CD4-positive, alpha-beta memory T cell (primary cell): ENCODE measurements around the gene CIB2. TPM values are rescaled to one million over a fixed set of nuclear protein-coding genes. Genes with fewer than 3 reads are reported as not detected.
A peak's percentile ranks its signal among the peaks of the same experiment; 100 is the strongest.

Experiments
- CTCF ChIA-PET: fragments of 350-600 bp; sonication (Branson Sonifier 250); formaldehyde crosslinking; loops from one replicate; lab custom pipeline; 2021; ENCODE audit warnings: inconsistent platforms; ENCODE audit not compliant: partially characterized antibody; lab: Charles Lee
- POLR2A ChIA-PET: fragments of 350-600 bp; sonication (Branson Sonifier 250); formaldehyde crosslinking; loops from one replicate; lab custom pipeline; 2021; ENCODE audit not compliant: partially characterized antibody; lab: Charles Lee
- DNase-seq, 5 donors: peaks; one replicate each; pipeline versions ENCODE4 v3.0.0 to v3.0.0-alpha.2; 2020 to 2022; ENCODE audit warnings: mixed read lengths in 1 of 5
- H3K27ac ChIP-seq: one replicate; pipeline ENCODE4 v1.7.0; 2013; ENCODE audit warnings: low read depth, low read length
- H3K27me3 ChIP-seq: 2 replicates; pipeline ENCODE4 v1.7.0; 2013; ENCODE audit warnings: mild to moderate bottlenecking, low read length, moderate library complexity; ENCODE audit not compliant: insufficient read depth
- H3K36me3 ChIP-seq: 2 replicates; pipeline ENCODE4 v1.7.0; 2013; ENCODE audit warnings: mild to moderate bottlenecking, low read length, moderate library complexity; ENCODE audit not compliant: insufficient read depth
- H3K4me1 ChIP-seq: 2 replicates; pipeline ENCODE4 v1.7.0; 2013; ENCODE audit warnings: mild to moderate bottlenecking, low read length, moderate library complexity; ENCODE audit not compliant: insufficient read depth
- H3K4me3 ChIP-seq, 2 donors: one replicate each; pipeline ENCODE4 v1.7.0; 2013; ENCODE audit warnings: low read length in 2 of 2, mild to moderate bottlenecking in 1 of 2
- H3K9me3 ChIP-seq, 2 donors: one replicate each; pipeline ENCODE4 v1.7.0; 2013; ENCODE audit warnings: low read length in 2 of 2, control low read depth in 1 of 2; ENCODE audit not compliant: control insufficient read depth in 1 of 2
- H3K27ac Mint-ChIP-seq, 7 donors: one replicate each; pipeline ENCODE4 v1.8.0; 2020 to 2021; ENCODE audit warnings: mixed read lengths in 7 of 7, mild to moderate bottlenecking in 6 of 7, inconsistent platforms in 3 of 7, moderate library complexity in 3 of 7
- H3K27me3 Mint-ChIP-seq, 2 donors: one replicate each; pipeline ENCODE4 v1.8.0; 2020 to 2021; ENCODE audit warnings: mixed read lengths in 2 of 2
- H3K36me3 Mint-ChIP-seq, 2 donors: one replicate each; pipeline ENCODE4 v1.8.0; 2020 to 2021; ENCODE audit warnings: mixed read lengths in 2 of 2, inconsistent platforms in 1 of 2, mild to moderate bottlenecking in 1 of 2
- H3K4me1 Mint-ChIP-seq, 4 donors: one replicate each; pipeline ENCODE4 v1.8.0; 2020 to 2021; ENCODE audit warnings: mixed read lengths in 4 of 4, mild to moderate bottlenecking in 1 of 4
- H3K4me3 Mint-ChIP-seq, 8 donors: one replicate each; pipeline ENCODE4 v1.8.0; 2020 to 2021; ENCODE audit warnings: mixed read lengths in 8 of 8, mild to moderate bottlenecking in 7 of 8, moderate library complexity in 6 of 8, inconsistent platforms in 3 of 8
- H3K9me3 Mint-ChIP-seq, 8 donors: one replicate each; pipeline ENCODE4 v1.8.0; 2020 to 2021; ENCODE audit warnings: mixed read lengths in 8 of 8, mild to moderate bottlenecking in 5 of 8, inconsistent platforms in 3 of 8, moderate library complexity in 1 of 8
- intact Hi-C: fragments of 100-400 bp; cut with micrococcal nuclease; formaldehyde crosslinking; loops from one replicate; pipeline ENCODE4 v1.15.1; 2023
- polyA plus RNA-seq, 2 donors: library from polyadenylated mRNA; unstranded; fragments of 300-500 nt; fragmentation: Illumina TruSeq; gene quantifications; one replicate each; pipeline ENCODE4 v1.2.3, GENCODE V29; 2021
- total RNA-seq, 2 experiments: library from RNA; stranded (reverse); gene quantifications; one replicate each; pipeline ENCODE4 v1.2.3, GENCODE V29; 2021

Gene CIB2
- total and polyA plus RNA-seq, 4 experiments from 2014 or later: 0.56 to 2.2 (median 1.4) TPM

DNA sequence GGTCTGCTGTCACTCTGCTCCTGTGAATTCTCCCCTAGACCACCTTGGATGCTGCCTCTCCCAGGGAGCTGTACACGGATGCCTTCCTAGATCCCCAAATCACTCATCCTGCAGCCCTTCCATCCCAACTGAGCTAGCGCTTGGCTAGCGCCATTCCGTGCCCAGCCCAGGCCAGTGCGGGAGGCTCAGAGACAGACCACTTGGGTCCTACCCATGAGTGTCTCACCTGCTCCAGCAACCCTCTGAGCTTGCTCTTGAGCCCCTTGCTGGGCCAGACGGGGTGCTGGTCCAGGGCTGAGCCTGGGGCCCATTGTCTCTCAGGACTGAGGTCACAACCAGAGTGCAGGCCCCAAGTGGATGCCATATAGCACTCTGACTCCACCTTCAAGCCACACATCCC lies 21.1 kb downstream of the CIB2 start:
- Mint-ChIP-seq H3K27ac (no peak overlapping the region), H3K9me3 (no peaks in the 10 kb centered on the region), H3K36me3 (no peaks in the 10 kb centered on the region), H3K4me3 (no peak overlapping the region), H3K27me3 (peaks cover 0 to 1% of the 10 kb centered on the region in 2 donors), H3K4me1 (peaks cover 11 to 25% (median 15%) of the 10 kb centered on the region in 4 donors)
- H3K4me1 ChIP-seq: peaks cover 18% of the 10 kb centered on the region
- DNase-seq: no peak
- ChIA-PET CTCF (interaction anchor here (0.9 to 12.8 kb wide), 13 partner anchors 27 to 200 kb away, joined by 3 to 236 read pairs (median 45); no protein-coding TSS in a partner anchor), POLR2A (interaction anchor here (0.8 kb wide), 1 partner anchor 39 kb away, joined by 3 read pairs; the partner anchor contains the start of gene IDH3A)
- H3K27me3 ChIP-seq: no peaks in the 10 kb centered on the region
- no peak overlapping the region for H3K27ac ChIP-seq
- no peak overlapping the region for H3K4me3 ChIP-seq
- intact Hi-C loops: loop anchor here (5.0 kb wide), 1 partner anchor 602 kb away; no protein-coding TSS in a partner anchor
- no peaks in the 10 kb centered on the region for H3K36me3 ChIP-seq
- no peaks in the 10 kb centered on the region for H3K9me3 ChIP-seq

- H3K4me3 Mint-ChIP-seq: no peak overlapping the region
- Histone ChIP-seq H3K27ac (no peak overlapping the region), H3K27me3 (no peaks in the 10 kb centered on the region), H3K9me3 (no peaks in the 10 kb centered on the region), H3K4me3 (no peak overlapping the region), H3K36me3 (no peaks in the 10 kb centered on the region), H3K4me1 (peaks cover 27% of the 10 kb centered on the region)
- DNase-seq: no peak
- peaks cover 21 to 34% (median 24%) of the 10 kb centered on the region in 4 donors for H3K4me1 Mint-ChIP-seq
- ChIA-PET POLR2A (interaction anchor here (0.7 to 2.1 kb wide), 6 partner anchors 40 to 150 kb away, joined by 3 to 21 read pairs (median 8); no protein-coding TSS in a partner anchor), CTCF (interaction anchor here (0.9 to 12.8 kb wide), 41 partner anchors 8 to 201 kb away, joined by 3 to 236 read pairs (median 8); partner anchors contain the start of gene TBC1D2B)
- no peaks in the 10 kb centered on the region for H3K27me3 Mint-ChIP-seq
- no peaks in the 10 kb centered on the region for H3K9me3 Mint-ChIP-seq
- intact Hi-C loops: loop anchor here (2.0 to 5.0 kb wide), 2 partner anchors 74 to 197 kb away; no protein-coding TSS in a partner anchor
- H3K27ac Mint-ChIP-seq: no peak overlapping the region
- no peaks in the 10 kb centered on the region for H3K36me3 Mint-ChIP-seq
Observed at GRCh38 chr15:78109156-78109555, 22.1 kb downstream of the CIB2 start.

DNA sequence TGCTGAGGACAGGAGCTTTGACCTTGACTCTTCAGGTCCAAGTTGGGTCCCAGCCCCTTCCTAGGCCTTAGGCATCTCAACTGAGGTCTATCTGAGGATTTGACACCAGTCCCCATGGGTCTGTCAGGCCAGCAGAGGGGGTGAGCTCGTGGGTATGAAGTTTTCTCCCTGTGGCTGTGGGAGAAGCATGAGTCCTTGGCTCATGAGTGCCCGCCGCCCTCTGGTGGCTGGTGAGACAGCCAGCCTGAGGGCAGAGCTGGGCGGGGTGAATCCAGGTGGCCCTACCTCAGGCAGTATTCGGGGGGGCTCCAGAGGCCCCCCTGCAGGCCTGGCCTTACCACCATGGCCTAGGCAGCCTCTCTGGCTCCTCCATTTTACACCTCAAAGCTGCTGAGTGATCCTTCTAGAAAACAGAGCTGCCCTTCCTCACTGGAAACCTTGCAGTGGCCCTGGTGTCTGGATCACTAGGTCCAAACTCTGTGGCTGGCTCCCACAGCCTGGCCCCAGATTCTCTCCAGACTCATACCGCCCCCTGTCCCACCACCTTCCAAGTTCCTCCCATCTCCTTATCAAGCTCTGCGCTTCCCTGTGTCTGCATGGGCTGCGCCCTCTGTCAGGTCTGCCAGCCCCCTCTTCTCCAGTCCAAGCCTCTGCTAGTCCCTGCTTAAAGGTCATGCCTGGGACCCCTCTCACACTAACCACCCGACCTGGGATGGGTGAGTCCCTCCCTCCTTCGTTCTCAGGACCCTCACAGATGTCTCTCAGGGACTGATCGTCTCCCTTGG lies 22.8 kb downstream of the CIB2 start:
- POLR2A ChIA-PET: interaction anchor here (0.6 to 2.1 kb wide), 12 partner anchors 23 to 431 kb away, joined by 3 to 21 read pairs (median 5); partner anchors contain the start of gene PSMA4
- Mint-ChIP-seq H3K4me1 (peaks cover 27 to 41% (median 31%) of the 10 kb centered on the region in 4 donors), H3K9me3 (no peaks in the 10 kb centered on the region), H3K36me3 (no peaks in the 10 kb centered on the region), H3K27ac (peak overlapping the region in 3 of 7 donors; percentile 24 to 62 (median 46)), H3K4me3 (no peak overlapping the region), H3K27me3 (no peaks in the 10 kb centered on the region)
- peak; percentile 82 to 85 (median 82) for DNase-seq
- H3K36me3 ChIP-seq: no peaks in the 10 kb centered on the region
- H3K27me3 ChIP-seq: no peaks in the 10 kb centered on the region
- H3K4me1 ChIP-seq: peaks cover 34% of the 10 kb centered on the region
- CTCF ChIA-PET: interaction anchor here (0.8 to 12.8 kb wide), 57 partner anchors 9 to 200 kb away, joined by 3 to 236 read pairs (median 5); partner anchors contain the start of genes CIB2 and TBC1D2B
- H3K4me3 ChIP-seq: no peak overlapping the region
- intact Hi-C loops: loop anchor here (1.0 to 5.0 kb wide), 5 partner anchors 31 to 196 kb away; partner anchors contain the start of gene TBC1D2B
- no peak overlapping the region for H3K27ac ChIP-seq
- no peaks in the 10 kb centered on the region for H3K9me3 ChIP-seq

GRCh38 chr15:78107471-78107870 lies 23.8 kb downstream of the CIB2 start:
- Mint-ChIP-seq H3K4me1 (peaks cover 28 to 51% (median 37%) of the 10 kb centered on the region in 4 donors), H3K27ac (peak overlapping the region in 4 of 7 donors; percentile 24 to 63 (median 46)), H3K27me3 (no peaks in the 10 kb centered on the region), H3K9me3 (no peaks in the 10 kb centered on the region), H3K4me3 (no peak overlapping the region), H3K36me3 (no peaks in the 10 kb centered on the region)
- peaks cover 44% of the 10 kb centered on the region for H3K4me1 ChIP-seq
- POLR2A ChIA-PET: interaction anchor here (0.8 to 2.1 kb wide), 6 partner anchors 39 to 141 kb away, joined by 3 to 21 read pairs (median 8); no protein-coding TSS in a partner anchor
- no peak overlapping the region for H3K27ac ChIP-seq
- intact Hi-C loops: loop anchor here (5.0 kb wide), 1 partner anchor 195 kb away; no protein-coding TSS in a partner anchor
- H3K36me3 ChIP-seq: no peaks in the 10 kb centered on the region
- H3K4me3 ChIP-seq: no peak overlapping the region
- no peaks in the 10 kb centered on the region for H3K9me3 ChIP-seq
- CTCF ChIA-PET: interaction anchor here (0.8 to 12.8 kb wide), 35 partner anchors 10 to 160 kb away, joined by 3 to 236 read pairs (median 7); partner anchors contain the start of genes CIB2 and TBC1D2B
- DNase-seq: no peak
- H3K27me3 ChIP-seq: no peaks in the 10 kb centered on the region

DNA sequence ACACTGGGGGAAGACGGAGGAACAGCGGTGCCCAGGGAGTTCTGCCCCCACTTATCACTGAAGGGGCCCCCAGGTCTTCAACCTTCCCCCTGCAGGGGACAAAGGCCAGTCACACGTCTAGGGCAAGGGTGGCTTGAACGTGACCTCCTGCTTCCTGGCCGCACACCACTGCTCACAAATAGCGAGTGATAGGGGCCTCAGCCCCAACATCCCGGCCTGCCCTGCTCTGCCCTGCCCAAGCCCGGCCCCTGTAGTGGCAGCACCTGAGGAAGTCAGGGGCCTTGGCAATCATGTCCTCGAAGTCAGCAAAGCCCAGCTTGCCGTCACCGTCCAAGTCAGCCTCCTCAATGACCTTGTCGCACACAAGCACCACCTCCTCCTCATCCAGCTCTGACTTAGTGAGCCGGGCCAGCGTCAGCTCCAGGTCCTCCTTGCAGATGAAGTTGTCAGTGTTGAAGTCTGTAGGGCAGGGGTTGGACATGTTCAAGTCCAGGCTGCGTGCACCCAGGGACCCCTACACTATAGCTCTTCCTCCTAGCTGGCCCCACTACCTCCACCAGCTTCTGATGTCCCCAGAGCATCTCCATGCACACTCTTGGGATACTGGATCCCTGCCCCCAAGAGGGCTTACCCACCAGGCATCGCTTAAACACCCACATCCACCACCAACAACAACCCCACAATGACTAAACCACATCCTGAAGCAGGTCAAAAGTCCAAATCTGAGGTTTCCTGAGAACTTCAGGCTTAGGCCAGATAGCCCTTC lies 25.6 kb downstream of the CIB2 start:
- peaks cover 49% of the 10 kb centered on the region for H3K4me1 ChIP-seq
- POLR2A ChIA-PET: interaction anchor here (0.8 to 4.1 kb wide), 5 partner anchors 37 to 71 kb away, joined by 3 to 22 read pairs (median 7); partner anchors contain the start of gene IDH3A
- no peaks in the 10 kb centered on the region for H3K36me3 Mint-ChIP-seq
- DNase-seq: no peak
- no peaks in the 10 kb centered on the region for H3K36me3 ChIP-seq
- no peaks in the 10 kb centered on the region for H3K27me3 Mint-ChIP-seq
- no peak overlapping the region for H3K4me3 ChIP-seq
- peaks cover 28 to 54% (median 42%) of the 10 kb centered on the region in 4 donors for H3K4me1 Mint-ChIP-seq
- intact Hi-C loops: loop anchor here (5.0 kb wide), 1 partner anchor 193 kb away; no protein-coding TSS in a partner anchor
- CTCF ChIA-PET: interaction anchor here (1.6 to 12.8 kb wide), 5 partner anchors 90 to 146 kb away, joined by 5 to 236 read pairs (median 13); no protein-coding TSS in a partner anchor
- no peaks in the 10 kb centered on the region for H3K9me3 ChIP-seq
- H3K27ac Mint-ChIP-seq: peak overlapping the region; percentile 6 to 94 (median 89)
- H3K27me3 ChIP-seq: no peaks in the 10 kb centered on the region
- no peaks in the 10 kb centered on the region for H3K9me3 Mint-ChIP-seq
- H3K27ac ChIP-seq: no peak overlapping the region
- H3K4me3 Mint-ChIP-seq: peak overlapping the region in 6 of 8 donors; percentile 10 to 70 (median 51)
